NCI-H1436 treated with DMSO at 0.1 percent for 48 hours (cell line): Measurements from ENCODE around the gene DGCR8.

Experiments used
- DNase-seq: peaks from one replicate; lab custom pipeline; 2025; lab: John Stamatoyannopoulos, UW

The DGCR8 gene

GRCh38 chr22:20138417-20138738, 58.3 kb downstream of the DGCR8 start:
- DNase-seq = no peak

- no peak for DNase-seq
Measured at GRCh38 chr22:20138868-20139267, 58.8 kb downstream of the DGCR8 start.

DNA sequence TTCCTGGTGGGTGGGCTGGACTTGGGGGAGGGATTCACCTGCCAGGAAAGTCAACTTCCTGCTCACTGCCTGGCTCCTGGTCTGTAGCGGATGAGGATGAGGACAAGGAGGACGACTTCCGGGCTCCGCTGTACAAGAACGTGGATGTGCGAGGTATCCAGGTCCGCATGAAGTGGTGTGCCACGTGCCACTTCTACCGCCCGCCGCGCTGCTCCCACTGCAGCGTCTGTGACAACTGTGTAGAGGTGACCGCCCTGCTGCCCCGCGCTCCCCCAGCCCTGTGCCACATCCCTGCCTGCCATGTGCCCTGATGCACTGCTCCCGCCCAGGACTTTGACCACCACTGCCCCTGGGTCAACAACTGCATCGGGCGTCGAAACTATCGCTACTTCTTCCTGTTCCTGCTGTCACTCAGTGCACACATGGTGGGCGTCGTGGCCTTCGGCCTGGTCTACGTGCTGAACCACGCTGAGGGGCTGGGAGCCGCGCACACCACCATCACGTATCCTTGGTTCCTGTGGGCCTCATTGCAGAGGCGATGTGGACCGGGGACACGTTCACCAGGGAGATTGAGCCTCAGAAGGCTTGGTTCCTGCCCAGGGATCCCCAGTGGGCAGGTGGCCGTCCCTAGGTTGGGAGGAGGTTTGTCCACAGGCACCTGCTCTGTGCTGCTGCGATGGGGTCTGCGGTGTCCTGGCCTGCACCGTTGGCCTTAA, 59.5 kb downstream of the DGCR8 start:
- no peak for DNase-seq

DNA sequence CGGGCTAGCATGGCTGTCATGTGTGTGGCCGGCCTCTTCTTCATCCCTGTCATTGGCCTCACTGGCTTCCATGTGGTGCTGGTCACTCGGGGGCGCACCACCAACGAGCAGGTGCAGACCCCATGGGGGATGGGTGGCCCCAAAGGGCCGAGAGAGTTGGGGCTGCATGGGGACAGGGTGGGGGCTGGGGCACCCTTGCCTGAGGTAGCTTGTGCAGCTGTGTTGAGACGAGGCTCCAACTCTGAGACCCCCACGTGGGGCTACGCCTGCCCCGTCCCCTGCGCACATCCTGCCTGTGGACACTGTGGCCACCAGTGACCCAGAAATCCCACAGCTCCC, 60.0 kb downstream of the DGCR8 start:
- no peak for DNase-seq

- DNase-seq = no peak
Measured at GRCh38 chr22:20140521-20140964, 60.5 kb downstream of the DGCR8 start.

DNA sequence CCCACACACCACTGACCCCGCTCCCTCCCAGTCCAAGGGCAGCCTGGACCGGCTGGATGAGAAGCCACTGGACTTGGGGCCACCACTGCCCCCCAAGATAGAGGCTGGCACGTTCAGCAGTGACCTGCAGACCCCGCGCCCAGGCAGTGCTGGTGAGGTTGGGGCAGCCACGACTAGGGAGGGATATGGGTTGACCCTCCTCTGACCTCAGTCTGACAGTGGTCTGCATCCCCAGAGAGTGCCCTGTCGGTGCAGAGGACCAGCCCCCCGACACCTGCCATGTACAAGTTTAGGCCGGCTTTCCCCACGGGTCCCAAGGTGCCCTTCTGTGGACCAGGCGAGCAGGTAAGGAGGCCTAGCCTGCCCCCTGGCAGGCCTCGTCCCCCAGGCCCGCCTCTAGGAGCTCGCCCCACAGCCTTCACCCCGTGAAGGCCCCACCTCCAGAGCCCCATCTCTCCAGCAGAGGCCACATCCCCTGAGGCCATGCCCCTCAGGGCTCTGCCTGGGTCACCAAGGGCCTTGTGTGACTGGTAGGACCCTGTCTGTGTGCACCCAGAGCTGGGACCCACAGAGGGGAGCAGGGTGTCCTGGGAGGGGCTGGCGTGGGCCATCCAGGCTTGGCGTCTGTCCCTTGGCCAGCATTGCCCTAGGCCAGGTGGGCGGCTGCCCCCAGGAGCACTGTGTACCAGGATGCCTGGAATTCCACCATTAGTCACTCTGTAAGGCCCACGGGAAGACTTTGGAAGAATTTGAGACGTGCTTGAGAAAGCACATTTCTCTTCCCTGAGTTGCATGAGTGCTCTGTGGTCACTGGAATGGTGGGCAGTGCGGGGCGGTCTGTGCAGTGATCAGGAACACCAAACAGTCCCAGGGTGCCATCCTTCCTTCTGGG, 61.4 kb downstream of the DGCR8 start:
- DNase-seq = no peak

DNA sequence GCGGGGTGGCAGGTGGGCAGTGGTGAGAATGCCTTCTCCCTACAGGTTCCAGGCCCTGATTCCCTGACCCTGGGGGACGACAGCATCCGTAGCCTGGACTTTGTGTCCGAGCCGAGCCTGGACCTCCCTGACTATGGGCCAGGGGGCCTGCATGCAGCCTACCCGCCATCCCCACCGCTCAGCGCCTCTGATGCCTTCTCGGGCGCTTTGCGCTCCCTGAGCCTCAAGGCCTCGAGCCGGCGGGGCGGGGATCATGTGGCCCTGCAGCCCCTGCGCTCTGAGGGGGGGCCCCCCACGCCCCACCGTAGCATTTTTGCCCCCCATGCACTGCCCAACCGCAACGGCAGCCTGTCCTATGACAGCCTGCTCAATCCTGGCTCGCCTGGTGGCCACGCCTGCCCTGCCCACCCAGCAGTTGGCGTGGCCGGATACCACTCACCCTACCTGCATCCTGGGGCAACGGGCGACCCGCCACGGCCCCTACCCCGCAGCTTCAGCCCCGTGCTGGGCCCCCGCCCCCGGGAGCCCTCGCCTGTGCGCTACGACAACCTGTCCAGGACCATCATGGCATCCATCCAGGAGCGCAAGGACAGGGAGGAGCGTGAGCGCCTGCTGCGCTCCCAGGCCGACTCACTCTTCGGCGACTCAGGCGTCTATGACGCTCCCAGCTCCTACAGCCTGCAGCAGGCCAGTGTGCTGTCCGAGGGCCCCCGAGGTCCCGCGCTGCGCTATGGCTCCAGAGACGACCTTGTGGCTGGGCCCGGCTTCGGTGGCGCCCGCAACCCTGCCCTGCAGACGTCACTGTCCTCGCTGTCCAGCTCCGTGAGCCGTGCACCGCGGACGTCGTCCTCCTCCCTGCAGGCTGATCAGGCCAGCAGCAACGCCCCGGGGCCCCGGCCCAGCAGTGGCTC, 62.9 kb downstream of the DGCR8 start:
- DNase-seq = no peak

DNA sequence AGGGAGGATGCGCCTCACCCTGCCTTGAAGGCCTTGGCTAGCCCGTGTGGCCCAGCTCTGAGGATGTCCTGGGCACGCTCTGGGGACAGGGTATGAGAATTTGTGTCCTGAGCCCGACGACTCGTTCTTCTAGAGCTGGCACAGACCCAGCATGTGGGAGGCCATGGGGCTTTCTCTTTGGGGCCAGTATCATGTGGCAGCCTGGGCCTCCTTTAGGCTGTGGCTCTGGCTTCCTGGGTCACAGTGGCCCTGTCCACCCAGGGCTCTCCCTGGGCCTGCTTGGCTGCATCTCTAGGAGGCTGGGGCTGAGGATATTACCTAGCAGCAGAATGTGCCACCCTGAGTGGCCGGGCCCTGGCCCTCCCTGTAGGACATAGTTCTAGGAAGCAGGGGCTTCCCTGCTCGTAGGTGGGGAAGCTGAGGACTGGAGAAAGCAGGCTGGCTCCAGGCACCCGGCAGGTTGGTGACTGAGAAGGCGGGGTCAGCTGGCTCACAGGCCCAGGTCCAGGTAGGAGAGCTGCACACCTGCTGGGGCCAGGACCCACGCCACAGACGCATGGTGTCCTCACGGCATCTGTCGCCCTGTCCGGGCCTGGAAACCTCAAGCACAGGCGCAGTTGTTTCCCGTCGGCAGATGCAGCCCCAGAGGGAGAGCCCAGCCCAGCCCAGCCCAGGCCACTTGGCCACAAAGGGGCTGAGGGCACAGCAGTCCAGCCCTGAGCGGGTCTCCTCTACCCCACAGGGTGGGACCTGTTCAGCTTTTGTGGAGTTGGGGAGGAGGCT, 64.0 kb downstream of the DGCR8 start:
- DNase-seq = no peak

DNA sequence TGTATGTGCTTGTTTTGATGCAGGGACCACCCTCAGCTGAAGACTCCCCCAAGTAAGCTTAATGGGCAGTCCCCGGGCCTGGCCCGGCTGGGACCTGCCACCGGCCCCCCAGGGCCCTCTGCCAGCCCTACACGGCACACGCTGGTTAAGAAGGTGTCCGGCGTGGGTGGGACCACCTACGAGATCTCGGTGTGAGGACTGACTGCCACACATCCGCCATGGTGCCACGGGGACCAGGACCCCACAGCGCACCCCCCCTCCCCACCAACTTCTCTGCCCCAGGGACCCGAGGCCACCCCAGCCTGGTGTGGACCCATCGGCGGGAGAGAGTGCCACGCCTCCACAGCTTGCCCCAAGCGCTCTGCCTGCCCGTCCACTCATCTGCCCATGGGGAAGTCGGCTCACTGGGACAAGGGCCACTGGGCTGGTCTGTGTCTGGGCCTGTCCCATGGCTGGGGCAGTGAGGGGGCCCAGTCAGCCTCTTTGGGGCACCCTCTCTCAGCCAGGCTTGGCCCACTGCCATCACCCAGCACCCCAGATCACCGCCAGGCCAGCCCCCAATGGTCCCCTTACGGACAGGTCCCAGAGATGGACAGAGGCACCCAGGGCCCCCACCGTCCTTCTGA, 65.3 kb downstream of the DGCR8 start:
- DNase-seq = no peak

- DNase-seq = no peak
Measured at GRCh38 chr22:20145832-20146223, 65.8 kb downstream of the DGCR8 start.

DNA sequence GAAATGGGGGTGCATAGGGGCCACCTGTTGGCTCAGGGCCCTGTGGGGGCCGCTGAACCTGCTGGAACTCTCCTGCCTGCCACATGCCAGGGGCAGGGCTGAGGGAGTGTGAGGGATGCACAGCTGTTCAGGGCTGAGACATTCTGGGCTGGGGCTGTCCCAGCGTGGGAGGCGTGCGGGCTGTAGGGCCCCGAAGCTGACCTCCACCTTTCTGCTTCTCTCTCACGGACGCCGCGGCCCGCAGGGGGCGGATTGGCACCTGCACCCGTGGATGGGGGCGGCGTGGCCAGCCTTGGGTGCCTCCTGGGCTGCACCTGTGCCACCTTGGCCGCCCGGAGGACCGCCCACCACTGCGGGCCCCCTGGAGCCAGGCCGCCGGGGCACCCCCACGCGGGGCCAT, 66.7 kb downstream of the DGCR8 start:
- DNase-seq = no peak

- no peak for DNase-seq
Measured at GRCh38 chr22:20147237-20147988, 67.4 kb downstream of the DGCR8 start.

- DNase-seq = no peak
Measured at GRCh38 chr22:20148414-20148813, 68.4 kb downstream of the DGCR8 start.

DNA sequence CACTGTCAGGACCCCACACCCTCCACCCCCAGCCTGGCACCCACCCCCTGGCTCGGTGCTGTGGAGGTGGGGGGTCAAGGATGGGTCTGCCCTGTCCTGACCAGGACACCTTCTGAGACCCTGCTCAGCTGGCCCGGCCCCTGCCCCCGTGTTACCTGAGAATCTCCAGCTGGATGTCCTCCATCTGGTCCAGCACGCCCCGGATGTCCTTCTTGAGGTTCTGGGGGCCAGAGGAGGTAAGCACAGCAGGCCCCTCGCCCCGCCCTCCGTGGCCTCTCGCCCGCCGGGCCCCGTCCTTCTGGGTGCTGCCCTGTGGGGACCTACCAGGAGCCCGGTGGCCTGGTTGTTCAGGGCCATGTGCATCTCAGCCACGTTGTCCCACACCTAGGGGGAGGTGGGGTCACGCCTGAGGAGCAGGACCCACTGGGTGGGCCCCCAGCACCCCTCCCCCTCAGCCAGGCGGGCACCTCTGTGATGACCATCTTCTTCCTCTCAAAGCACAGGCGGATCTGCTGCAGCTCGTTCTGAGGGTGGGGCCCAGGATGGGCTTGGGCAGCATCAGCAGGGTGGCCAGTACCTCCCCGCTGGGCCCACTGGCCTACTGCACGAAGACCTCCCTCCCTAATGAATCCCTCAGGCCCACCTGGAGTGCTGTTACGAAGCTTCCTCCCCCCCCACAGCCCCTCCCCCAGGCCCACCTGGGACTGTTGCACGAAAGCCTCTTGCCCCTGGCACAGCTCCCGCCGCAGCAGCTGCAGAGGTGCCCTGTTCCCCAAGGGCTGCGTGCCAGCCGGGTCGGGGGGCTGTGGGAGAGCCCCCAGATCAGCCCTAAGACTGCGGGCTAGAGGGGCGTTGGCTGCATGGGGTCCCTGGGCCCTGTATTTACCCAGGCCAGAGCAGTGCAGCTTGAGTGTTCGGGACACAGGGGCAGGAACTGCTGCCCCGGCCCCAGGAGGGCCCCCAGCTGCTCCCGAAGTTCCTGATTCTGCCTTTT, 69.5 kb downstream of the DGCR8 start:
- DNase-seq = no peak

- no peak for DNase-seq
Measured at GRCh38 chr22:20150381-20151275, 70.6 kb downstream of the DGCR8 start, which contains the start of gene CCDC188. CCDC188 (minus strand) TSS chr22:20151055; CDS start chr22:20150986, 69 bp downstream.

GRCh38 chr22:20151276-20151588, 71.2 kb downstream of the DGCR8 start:
- no peak for DNase-seq

DNA sequence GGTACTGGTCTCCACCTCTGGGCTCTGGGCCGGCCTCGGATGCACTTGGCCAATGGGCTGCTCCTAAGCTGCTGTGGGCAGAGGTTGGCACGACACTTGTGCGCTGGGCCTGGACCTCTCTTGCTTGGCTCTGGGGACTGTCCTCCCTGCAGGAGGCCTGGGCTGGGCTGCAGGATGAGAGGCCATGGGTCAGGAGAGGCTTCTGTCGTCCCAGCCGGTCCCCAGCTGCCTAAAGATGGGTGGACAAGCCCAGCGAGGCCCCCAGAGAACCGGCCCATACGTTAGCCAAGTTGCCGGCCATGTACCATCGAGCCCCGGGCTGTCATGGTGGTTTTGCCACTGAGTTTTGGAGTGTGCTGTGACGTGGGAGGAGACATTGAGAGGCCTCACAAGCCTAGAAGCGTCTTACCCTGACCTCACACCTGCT, 72.4 kb downstream of the DGCR8 start:
- DNase-seq = no peak

- DNase-seq = no peak
Measured at GRCh38 chr22:20153945-20154344, 73.9 kb downstream of the DGCR8 start.
